CD4-positive, alpha-beta memory T cell (primary cell): ENCODE measurements around the gene RPL22. TPM values are rescaled to one million over a fixed set of nuclear protein-coding genes. Genes with fewer than 3 reads are reported as not detected.

ENCODE experiments used
- CTCF ChIA-PET: fragments of 350-600 bp; sonication (Branson Sonifier 250); formaldehyde crosslinking; loops from one replicate; lab custom pipeline; 2021; ENCODE audit warnings: inconsistent platforms; ENCODE audit not compliant: partially characterized antibody; lab: Charles Lee
- POLR2A ChIA-PET: fragments of 350-600 bp; sonication (Branson Sonifier 250); formaldehyde crosslinking; loops from one replicate; lab custom pipeline; 2021; ENCODE audit not compliant: partially characterized antibody; lab: Charles Lee
- DNase-seq, 5 donors: peaks; one replicate each; pipeline versions ENCODE4 v3.0.0 to v3.0.0-alpha.2; 2020 to 2022; ENCODE audit warnings: mixed read lengths in 1 of 5
- H3K27ac ChIP-seq: one replicate; pipeline ENCODE4 v1.7.0; 2013; ENCODE audit warnings: low read depth, low read length
- H3K27me3 ChIP-seq: 2 replicates; pipeline ENCODE4 v1.7.0; 2013; ENCODE audit warnings: mild to moderate bottlenecking, low read length, moderate library complexity; ENCODE audit not compliant: insufficient read depth
- H3K36me3 ChIP-seq: 2 replicates; pipeline ENCODE4 v1.7.0; 2013; ENCODE audit warnings: mild to moderate bottlenecking, low read length, moderate library complexity; ENCODE audit not compliant: insufficient read depth
- H3K4me1 ChIP-seq: 2 replicates; pipeline ENCODE4 v1.7.0; 2013; ENCODE audit warnings: mild to moderate bottlenecking, low read length, moderate library complexity; ENCODE audit not compliant: insufficient read depth
- H3K4me3 ChIP-seq, 2 donors: one replicate each; pipeline ENCODE4 v1.7.0; 2013; ENCODE audit warnings: low read length in 2 of 2, mild to moderate bottlenecking in 1 of 2
- H3K9me3 ChIP-seq, 2 donors: one replicate each; pipeline ENCODE4 v1.7.0; 2013; ENCODE audit warnings: low read length in 2 of 2, control low read depth in 1 of 2; ENCODE audit not compliant: control insufficient read depth in 1 of 2
- H3K27ac Mint-ChIP-seq, 7 donors: one replicate each; pipeline ENCODE4 v1.8.0; 2020 to 2021; ENCODE audit warnings: mixed read lengths in 7 of 7, mild to moderate bottlenecking in 6 of 7, inconsistent platforms in 3 of 7, moderate library complexity in 3 of 7
- H3K27me3 Mint-ChIP-seq, 2 donors: one replicate each; pipeline ENCODE4 v1.8.0; 2020 to 2021; ENCODE audit warnings: mixed read lengths in 2 of 2
- H3K36me3 Mint-ChIP-seq, 2 donors: one replicate each; pipeline ENCODE4 v1.8.0; 2020 to 2021; ENCODE audit warnings: mixed read lengths in 2 of 2, inconsistent platforms in 1 of 2, mild to moderate bottlenecking in 1 of 2
- H3K4me1 Mint-ChIP-seq, 4 donors: one replicate each; pipeline ENCODE4 v1.8.0; 2020 to 2021; ENCODE audit warnings: mixed read lengths in 4 of 4, mild to moderate bottlenecking in 1 of 4
- H3K4me3 Mint-ChIP-seq, 8 donors: one replicate each; pipeline ENCODE4 v1.8.0; 2020 to 2021; ENCODE audit warnings: mixed read lengths in 8 of 8, mild to moderate bottlenecking in 7 of 8, moderate library complexity in 6 of 8, inconsistent platforms in 3 of 8
- H3K9me3 Mint-ChIP-seq, 8 donors: one replicate each; pipeline ENCODE4 v1.8.0; 2020 to 2021; ENCODE audit warnings: mixed read lengths in 8 of 8, mild to moderate bottlenecking in 5 of 8, inconsistent platforms in 3 of 8, moderate library complexity in 1 of 8
- intact Hi-C: fragments of 100-400 bp; cut with micrococcal nuclease; formaldehyde crosslinking; loops from one replicate; pipeline ENCODE4 v1.15.1; 2023
- polyA plus RNA-seq, 2 donors: library from polyadenylated mRNA; unstranded; fragments of 300-500 nt; fragmentation: Illumina TruSeq; gene quantifications; one replicate each; pipeline ENCODE4 v1.2.3, GENCODE V29; 2021
- total RNA-seq, 2 experiments: library from RNA; stranded (reverse); gene quantifications; one replicate each; pipeline ENCODE4 v1.2.3, GENCODE V29; 2021

Gene RPL22
- total and polyA plus RNA-seq, 4 experiments from 2014 or later: 215 to 503 (median 375) TPM

DNA sequence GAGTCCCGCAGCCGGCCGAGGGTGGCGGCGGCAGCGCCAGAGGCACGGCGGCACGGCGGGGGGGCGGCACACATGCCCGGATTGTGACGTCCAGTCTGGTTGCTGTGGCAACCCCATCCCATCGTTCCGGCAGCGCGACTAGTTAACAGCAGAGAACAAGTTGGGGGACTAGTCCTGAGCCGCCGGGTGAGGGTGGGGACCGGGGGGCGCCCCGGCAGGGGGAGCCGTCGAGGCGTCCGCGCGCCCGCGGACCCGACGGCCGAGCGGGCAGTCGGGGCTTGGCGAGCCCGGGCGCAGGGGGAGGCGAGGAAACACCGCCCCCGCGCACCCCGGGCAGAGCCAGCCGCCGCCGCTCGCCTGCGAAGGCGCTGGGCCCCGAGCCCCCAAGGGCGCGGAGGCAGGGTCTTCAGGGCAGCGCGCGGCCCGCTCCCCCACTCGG, 19.1 kb downstream of the RPL22 start, which contains the start of gene CHD5:
Gene CHD5 (minus strand): TSS at position 54 of the 439 bp plus-strand sequence. CDS start 298 bp downstream, outside the sequence.
- H3K36me3 ChIP-seq: no peaks in the 10 kb centered on the region
- H3K4me3 Mint-ChIP-seq: peak within 1 kb of the TSS; percentile 54 to 82 (median 67)
- H3K36me3 Mint-ChIP-seq: peaks cover 6 to 11% of the 10 kb centered on the region in 2 donors
- H3K4me3 ChIP-seq: no peak within 1 kb of the TSS
- peak within 1 kb of the TSS in 1 of 7 donors; percentile 47 for H3K27ac Mint-ChIP-seq
- peaks cover 9 to 42% (median 30%) of the 10 kb centered on the region in 4 donors for H3K4me1 Mint-ChIP-seq
- peaks cover 27 to 35% of the 10 kb centered on the region in 2 donors for H3K27me3 Mint-ChIP-seq
- POLR2A ChIA-PET: no interaction called here
- H3K9me3 Mint-ChIP-seq: no peaks in the 10 kb centered on the region
- no peaks in the 10 kb centered on the region for H3K9me3 ChIP-seq
- H3K27ac ChIP-seq: no peak within 1 kb of the TSS
- peaks cover 17% of the 10 kb centered on the region for H3K4me1 ChIP-seq
- DNase-seq: peak in 2 of 5 donors; percentile 9 to 54
- CTCF ChIA-PET: interaction anchor here (1.0 to 1.5 kb wide), 3 partner anchors 24 to 58 kb away, joined by 3 to 4 read pairs (median 3); no protein-coding TSS in a partner anchor
- H3K27me3 ChIP-seq: peaks cover 3% of the 10 kb centered on the region
- intact Hi-C loops: no loop called here

DNA sequence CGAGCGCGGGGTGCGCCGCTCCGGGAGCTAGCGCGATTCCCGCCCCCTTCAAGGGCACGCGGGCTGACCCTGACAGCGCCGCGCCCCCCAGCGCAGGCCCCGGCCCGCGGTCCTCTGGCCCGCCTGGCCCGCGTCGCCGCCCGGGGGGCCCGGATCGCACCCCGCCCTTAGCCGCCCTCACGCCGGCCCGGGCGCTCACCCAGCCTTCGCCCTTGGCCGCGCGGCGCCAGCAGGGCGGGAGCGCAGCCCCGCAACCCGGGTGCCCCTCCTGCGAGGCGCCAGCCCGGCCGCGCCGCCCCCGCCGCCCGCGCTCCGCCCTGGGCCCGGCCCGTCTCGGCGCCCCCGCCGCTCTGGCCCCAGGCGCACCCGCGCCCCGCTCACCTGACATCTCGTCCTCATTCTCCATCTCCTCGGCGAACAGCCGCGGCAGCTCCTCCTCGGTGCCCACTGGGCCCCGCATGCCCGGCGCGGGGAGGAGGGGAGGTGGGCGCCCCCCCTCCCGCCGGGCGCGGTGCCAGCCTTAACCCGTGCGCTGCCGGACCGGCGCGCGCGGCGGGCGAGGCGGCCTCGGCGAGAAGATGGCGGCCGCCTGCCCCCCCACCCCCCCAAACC, 19.7 kb downstream of the RPL22 start:
- peaks cover 3% of the 10 kb centered on the region for H3K27me3 ChIP-seq
- peaks cover 6% of the 10 kb centered on the region in 2 donors for H3K36me3 Mint-ChIP-seq
- CTCF ChIA-PET: no interaction called here
- peaks cover 27 to 35% of the 10 kb centered on the region in 2 donors for H3K27me3 Mint-ChIP-seq
- peaks cover 9 to 42% (median 29%) of the 10 kb centered on the region in 4 donors for H3K4me1 Mint-ChIP-seq
- H3K4me1 ChIP-seq: peaks cover 17% of the 10 kb centered on the region
- no peak overlapping the region for H3K27ac Mint-ChIP-seq
- POLR2A ChIA-PET: no interaction called here
- no peak overlapping the region for H3K4me3 ChIP-seq
- H3K27ac ChIP-seq: no peak overlapping the region
- no peak for DNase-seq
- H3K9me3 ChIP-seq: no peaks in the 10 kb centered on the region
- H3K4me3 Mint-ChIP-seq: no peak overlapping the region
- no peaks in the 10 kb centered on the region for H3K36me3 ChIP-seq
- no peaks in the 10 kb centered on the region for H3K9me3 Mint-ChIP-seq
- intact Hi-C loops: no loop called here

DNA sequence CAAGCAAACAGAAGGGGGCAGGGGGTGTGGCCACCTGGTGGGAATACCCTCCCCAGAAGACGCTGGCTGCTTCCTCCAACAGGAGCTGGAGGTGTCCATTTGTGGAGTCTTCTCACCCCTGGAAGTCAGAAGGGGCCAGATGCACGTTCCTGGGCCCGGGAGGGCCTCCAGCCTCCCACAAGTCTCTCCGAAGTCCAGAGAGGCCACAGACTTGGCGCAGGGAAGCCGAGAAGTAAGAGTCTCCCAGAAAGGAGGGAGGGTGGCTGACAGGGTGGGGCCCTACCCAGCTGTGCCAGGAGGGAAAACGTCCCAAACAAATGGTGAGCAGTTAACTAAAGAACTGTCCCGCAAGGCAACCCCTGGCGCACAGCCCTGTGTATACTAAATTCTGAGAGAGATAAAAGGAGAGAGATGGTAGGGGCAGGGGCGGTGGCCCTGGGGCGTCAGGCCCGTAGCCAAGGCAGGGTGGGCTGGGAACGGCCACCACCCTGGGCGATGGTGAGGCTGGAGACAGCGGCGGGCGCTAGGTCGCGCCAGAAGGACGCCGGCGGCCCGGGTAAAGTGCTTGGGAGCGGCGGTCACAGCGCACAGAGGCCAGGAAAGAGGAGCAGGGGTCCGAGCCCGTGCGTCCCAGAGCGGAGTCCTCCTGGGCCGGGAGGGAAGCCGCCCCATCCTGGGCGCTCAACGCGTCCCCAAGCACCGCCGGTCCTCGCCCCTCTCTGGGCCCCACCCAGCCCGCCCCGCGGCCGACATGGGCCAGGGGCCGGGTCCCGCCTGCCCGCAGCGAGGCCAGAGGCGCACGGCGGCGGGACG, 20.4 kb downstream of the RPL22 start:
- H3K4me3 Mint-ChIP-seq: peak overlapping the region in 7 of 8 donors; percentile 54 to 83 (median 69)
- no peaks in the 10 kb centered on the region for H3K9me3 Mint-ChIP-seq
- H3K36me3 Mint-ChIP-seq: peaks cover 0 to 6% of the 10 kb centered on the region in 2 donors
- peaks cover 3% of the 10 kb centered on the region for H3K27me3 ChIP-seq
- no peak overlapping the region for H3K4me3 ChIP-seq
- ChIA-PET POLR2A (no interaction called here), CTCF (no interaction called here)
- peaks cover 8 to 37% (median 23%) of the 10 kb centered on the region in 4 donors for H3K4me1 Mint-ChIP-seq
- DNase-seq: no peak
- H3K4me1 ChIP-seq: peaks cover 17% of the 10 kb centered on the region
- intact Hi-C loops: no loop called here
- no peaks in the 10 kb centered on the region for H3K36me3 ChIP-seq
- no peaks in the 10 kb centered on the region for H3K9me3 ChIP-seq
- no peak overlapping the region for H3K27ac ChIP-seq
- peak overlapping the region in 1 of 7 donors; percentile 25 for H3K27ac Mint-ChIP-seq
- peaks cover 27 to 35% of the 10 kb centered on the region in 2 donors for H3K27me3 Mint-ChIP-seq

DNA sequence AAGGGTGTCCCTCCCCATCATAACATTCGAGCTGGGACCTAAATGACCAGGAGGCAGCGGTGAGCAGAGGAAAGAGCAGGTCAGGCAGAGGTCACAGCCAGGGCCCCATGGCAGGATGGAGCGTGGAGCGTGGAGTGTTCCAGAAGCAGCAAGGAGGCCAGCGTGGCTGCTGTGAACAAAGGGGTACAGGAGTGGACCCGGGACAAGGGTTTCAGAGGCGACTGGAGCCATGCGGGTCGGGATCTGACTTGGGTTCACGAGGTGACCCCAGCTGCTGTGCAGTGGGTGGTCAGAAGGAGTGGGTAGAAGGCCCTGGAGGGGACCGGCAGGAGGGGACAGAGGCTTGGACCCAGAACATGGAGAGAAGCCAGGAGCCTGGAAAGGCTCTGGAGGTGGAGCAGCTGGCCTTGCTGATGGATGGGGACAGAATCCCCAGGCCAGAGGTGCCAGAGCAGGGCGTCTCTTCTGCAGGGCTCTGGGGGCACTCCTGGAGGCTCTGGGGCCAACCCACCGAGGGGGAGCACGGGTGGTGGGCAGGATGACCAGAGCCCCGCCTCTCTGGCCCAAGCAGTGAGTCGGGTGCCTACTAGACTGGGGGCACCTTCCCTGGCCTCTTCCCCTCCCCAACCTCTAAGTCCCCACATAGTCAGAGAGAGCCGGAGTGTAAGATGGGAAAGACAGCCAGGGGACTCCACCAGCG, 21.6 kb downstream of the RPL22 start:
- DNase-seq: no peak
- no peaks in the 10 kb centered on the region for H3K36me3 ChIP-seq
- ChIA-PET CTCF (interaction anchor here (0.8 kb wide), 1 partner anchor 8 kb away, joined by 4 read pairs; no protein-coding TSS in a partner anchor), POLR2A (no interaction called here)
- H3K4me3 ChIP-seq: no peak overlapping the region
- peaks cover 6 to 31% (median 18%) of the 10 kb centered on the region in 4 donors for H3K4me1 Mint-ChIP-seq
- H3K4me1 ChIP-seq: peaks cover 17% of the 10 kb centered on the region
- H3K9me3 ChIP-seq: no peaks in the 10 kb centered on the region
- H3K4me3 Mint-ChIP-seq: peak overlapping the region in 3 of 8 donors; percentile 3 to 55 (median 51)
- H3K9me3 Mint-ChIP-seq: no peaks in the 10 kb centered on the region
- H3K27ac ChIP-seq: no peak overlapping the region
- peaks cover 26 to 34% of the 10 kb centered on the region in 2 donors for H3K27me3 Mint-ChIP-seq
- H3K27ac Mint-ChIP-seq: peak overlapping the region in 1 of 7 donors; percentile 16
- peaks cover 3% of the 10 kb centered on the region for H3K27me3 ChIP-seq
- intact Hi-C loops: no loop called here
- H3K36me3 Mint-ChIP-seq: peaks cover 0 to 4% of the 10 kb centered on the region in 2 donors

DNA sequence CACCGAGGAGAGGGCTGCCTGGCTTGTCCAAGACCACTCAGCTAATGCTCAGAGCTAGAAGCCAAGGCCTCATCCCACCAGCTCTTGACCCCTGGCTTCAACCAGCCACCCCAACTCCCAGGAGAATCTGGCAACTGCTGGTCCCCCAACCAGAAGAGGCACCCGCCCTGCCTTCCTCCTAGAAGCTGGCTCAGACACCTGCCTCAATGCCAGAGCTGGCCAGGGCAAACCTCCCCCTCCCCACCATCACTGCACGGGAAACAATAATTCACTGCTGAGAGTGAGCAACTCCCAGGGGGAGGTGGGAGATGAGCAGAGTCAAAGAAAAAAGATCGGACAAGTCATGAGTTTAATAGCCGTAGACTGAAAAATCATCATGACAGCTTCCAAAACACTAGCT, 22.6 kb downstream of the RPL22 start:
- CTCF ChIA-PET: interaction anchor here (0.9 kb wide), 1 partner anchor 70 kb away, joined by 3 read pairs; no protein-coding TSS in a partner anchor
- Histone ChIP-seq H3K36me3 (no peaks in the 10 kb centered on the region), H3K4me1 (peaks cover 17% of the 10 kb centered on the region), H3K27me3 (peaks cover 3% of the 10 kb centered on the region), H3K4me3 (no peak overlapping the region), H3K27ac (no peak overlapping the region), H3K9me3 (no peaks in the 10 kb centered on the region)
- H3K4me3 Mint-ChIP-seq: no peak overlapping the region
- H3K36me3 Mint-ChIP-seq: peaks cover 0 to 3% of the 10 kb centered on the region in 2 donors
- intact Hi-C loops: no loop called here
- H3K27ac Mint-ChIP-seq: no peak overlapping the region
- POLR2A ChIA-PET: no interaction called here
- no peak for DNase-seq
- peaks cover 6 to 27% (median 16%) of the 10 kb centered on the region in 4 donors for H3K4me1 Mint-ChIP-seq
- H3K27me3 Mint-ChIP-seq: peaks cover 25 to 33% of the 10 kb centered on the region in 2 donors
- H3K9me3 Mint-ChIP-seq: no peaks in the 10 kb centered on the region

DNA sequence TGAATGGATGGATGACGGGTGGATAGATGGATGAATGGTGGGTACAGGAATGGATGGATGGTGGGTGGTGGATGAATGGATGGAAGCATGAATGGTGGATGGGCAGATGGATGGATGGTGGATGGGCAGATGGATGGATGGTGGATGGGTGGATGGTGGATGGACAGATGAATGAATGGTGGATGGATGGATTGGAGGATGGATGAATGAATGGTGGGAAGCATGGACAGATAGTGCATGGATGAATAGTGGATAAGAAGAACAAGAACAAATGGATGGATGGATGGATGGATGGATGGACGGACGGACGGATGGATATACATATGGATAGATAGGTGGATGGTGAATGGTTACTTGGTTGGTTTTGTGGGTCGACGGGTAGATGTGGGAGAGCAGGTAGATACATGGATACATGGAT, 24.0 kb downstream of the RPL22 start:
- Histone ChIP-seq H3K4me3 (no peak overlapping the region), H3K4me1 (peaks cover 8% of the 10 kb centered on the region), H3K27me3 (peaks cover 3% of the 10 kb centered on the region), H3K27ac (no peak overlapping the region), H3K36me3 (no peaks in the 10 kb centered on the region), H3K9me3 (no peaks in the 10 kb centered on the region)
- Mint-ChIP-seq H3K36me3 (peaks cover 0 to 3% of the 10 kb centered on the region in 2 donors), H3K4me1 (peaks cover 2 to 14% (median 6%) of the 10 kb centered on the region in 4 donors), H3K4me3 (no peak overlapping the region), H3K9me3 (no peaks in the 10 kb centered on the region), H3K27me3 (peaks cover 18 to 28% of the 10 kb centered on the region in 2 donors), H3K27ac (no peak overlapping the region)
- intact Hi-C loops: no loop called here
- POLR2A ChIA-PET: no interaction called here
- CTCF ChIA-PET: no interaction called here
- no peak for DNase-seq
